COLO668 (cell line): ENCODE results near the gene CIP2A.

Experiments used
- DNase-seq: peaks from one replicate; lab custom pipeline; 2025; ENCODE audit not compliant: unreplicated experiment; lab: John Stamatoyannopoulos, UW

The CIP2A gene

GRCh38 chr3:108564564-108564963 is 24.7 kb downstream of the CIP2A start:
- no peak for DNase-seq

DNA sequence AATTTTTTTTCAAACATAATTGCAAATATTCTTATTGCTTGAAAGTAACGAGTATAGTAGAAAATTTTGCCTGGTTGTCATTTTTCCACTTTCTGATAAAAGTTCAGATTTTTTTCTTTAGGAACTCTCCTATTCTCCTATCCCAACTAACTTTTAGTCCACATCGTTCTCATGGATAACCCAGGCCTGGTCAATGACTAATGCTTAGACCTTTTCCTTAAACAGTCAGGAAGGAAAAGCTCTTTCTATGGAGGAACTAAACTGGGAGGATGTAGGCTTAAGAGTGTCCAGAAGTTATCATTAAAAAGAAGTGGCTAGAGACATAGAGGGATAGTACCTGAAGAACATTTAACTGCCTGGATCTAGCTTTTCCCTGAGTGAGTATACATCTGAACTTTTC is 26.7 kb downstream of the CIP2A start:
- no peak for DNase-seq

GRCh38 chr3:108555966-108556581 is 33.2 kb downstream of the CIP2A start:
- DNase-seq, result no peak

DNA sequence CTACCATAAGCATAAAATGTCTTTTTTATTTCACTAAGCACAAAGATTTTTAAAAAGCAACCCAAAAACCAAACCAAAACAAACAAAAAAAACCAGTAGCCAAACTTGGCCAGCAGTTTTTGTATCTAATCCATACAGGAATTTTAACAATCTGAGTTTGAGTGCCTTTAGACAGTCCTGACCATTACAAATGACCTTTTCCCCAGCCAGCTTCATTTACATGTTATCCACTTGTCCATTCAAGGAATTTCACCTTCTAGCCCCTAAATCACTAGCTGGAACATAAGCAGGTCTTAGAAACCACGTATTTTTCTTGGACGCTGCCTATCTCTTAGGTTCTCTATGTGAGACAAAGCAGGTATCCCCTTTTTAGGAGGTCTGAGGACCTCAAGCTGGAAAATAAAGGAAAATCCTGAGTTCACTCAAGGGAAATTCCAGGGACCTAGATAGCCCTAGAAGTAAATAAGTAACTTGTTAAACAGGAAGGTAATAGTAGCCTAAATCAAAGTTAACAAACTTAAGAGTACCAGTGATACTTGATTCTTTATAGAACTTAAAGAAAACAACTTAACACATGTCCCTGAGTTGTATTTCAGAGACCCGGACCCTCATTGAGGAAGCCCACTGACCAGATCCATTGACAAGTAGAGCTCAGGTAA is 34.2 kb downstream of the CIP2A start:
- DNase-seq, result no peak

DNA sequence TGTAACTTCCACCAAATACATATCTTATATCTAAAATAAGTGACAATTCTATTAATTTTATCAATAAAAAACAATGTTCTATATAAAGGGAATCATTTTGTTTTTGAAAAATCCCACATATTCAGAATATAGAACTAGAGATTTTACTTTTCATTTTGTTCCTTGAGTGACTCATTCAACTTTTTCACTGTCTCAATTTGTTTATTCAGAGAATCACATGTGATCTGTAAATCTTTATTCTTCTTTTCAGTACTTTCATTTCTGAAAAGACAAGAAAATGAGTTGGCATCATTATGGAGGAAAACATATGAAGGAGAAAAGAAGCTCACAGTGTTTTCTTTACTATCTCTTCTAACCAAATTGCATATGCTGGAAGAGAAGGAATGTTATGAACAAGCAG is 35.0 kb downstream of the CIP2A start:
- no peak for DNase-seq

DNA sequence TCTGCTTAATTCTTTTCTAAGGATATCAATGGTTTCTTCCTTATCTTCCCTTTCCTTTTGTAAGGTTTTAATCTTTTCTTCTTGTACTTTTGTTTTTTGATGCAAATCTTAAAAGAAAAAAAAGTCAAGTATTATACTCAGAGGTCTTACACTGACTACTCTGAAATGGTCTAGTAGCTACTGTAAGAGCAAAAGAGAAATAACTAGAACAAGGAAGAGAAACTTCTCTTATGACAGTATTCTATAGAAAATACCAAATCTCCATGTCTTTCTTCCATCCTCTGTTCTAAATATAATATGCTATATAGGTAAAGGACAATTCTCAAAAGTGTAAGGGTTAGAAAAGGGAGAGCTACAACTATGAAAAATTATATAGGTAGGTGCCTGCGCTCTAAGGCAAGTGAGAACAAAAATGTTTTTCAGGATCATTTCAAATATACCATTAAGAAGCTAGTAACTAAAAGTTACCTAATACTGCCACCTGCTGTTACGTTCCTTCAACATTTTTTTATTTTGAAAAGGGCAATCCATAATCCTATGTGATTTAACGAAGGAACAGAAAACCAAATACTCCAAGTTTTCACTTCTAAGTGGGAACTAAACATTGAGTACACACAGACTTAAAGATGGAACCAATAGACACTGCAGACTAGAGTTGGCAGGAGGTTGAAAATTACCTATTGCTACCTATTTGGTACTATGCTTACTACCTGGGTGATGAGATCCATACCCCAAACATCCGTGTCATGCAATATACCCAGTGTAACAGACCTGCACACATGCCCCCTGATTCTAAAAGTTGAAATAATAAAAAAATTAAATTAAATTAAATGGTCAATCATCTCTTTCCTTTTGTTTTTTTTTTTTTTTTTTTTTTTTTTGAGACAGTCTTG is 36.7 kb downstream of the CIP2A start:
- DNase-seq, result no peak

DNA sequence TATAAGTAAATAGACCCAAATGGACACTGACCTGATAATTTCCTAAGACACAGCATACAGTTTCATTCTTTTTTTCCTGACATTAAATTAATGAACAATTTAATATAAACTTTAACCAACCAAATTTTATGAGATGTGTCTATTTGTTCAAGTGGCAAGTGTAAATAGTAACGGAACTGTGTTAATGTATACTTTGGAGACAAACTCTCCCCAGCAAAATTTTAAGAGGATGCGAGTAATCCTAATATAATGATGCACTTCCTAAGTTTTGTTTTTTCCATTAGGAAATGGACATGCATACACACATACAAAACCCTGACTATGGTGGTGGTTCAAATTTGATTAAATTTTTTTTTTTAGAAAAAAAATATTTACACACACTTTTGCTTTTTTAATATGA is 40.4 kb downstream of the CIP2A start:
- DNase-seq, result no peak

GRCh38 chr3:108548304-108548703 is 40.9 kb downstream of the CIP2A start:
- DNase-seq, result no peak

GRCh38 chr3:108546692-108547091 is 42.5 kb downstream of the CIP2A start:
- DNase-seq, result no peak

- no peak for DNase-seq
These were observed 43.0 kb downstream of the CIP2A start for GRCh38 chr3:108546247-108546646.

DNA sequence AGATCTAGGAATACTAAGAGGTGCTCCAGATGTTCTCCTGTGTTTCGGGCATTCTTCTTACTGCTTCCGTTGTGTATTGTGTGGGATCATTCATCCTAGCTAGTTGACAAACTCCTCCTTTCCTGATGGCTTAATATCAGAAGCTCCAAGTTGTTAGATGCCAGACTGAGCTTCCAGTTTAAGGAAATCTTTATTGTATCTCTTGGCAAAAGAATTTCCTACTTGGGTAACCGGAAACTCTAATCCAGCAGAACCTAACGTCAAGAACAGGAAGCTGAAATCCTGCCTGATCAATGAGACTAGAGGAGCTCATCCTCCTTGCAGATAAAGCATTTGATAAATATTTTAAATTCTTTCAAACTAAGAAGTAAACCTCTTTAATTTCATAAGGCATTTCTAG is 51.2 kb downstream of the CIP2A start:
- DNase-seq, result no peak

- no peak for DNase-seq
These were observed 60.6 kb downstream of the CIP2A start for GRCh38 chr3:108528459-108529252.

- no peak for DNase-seq
These were observed 61.4 kb downstream of the CIP2A start for GRCh38 chr3:108527817-108528216.

DNA sequence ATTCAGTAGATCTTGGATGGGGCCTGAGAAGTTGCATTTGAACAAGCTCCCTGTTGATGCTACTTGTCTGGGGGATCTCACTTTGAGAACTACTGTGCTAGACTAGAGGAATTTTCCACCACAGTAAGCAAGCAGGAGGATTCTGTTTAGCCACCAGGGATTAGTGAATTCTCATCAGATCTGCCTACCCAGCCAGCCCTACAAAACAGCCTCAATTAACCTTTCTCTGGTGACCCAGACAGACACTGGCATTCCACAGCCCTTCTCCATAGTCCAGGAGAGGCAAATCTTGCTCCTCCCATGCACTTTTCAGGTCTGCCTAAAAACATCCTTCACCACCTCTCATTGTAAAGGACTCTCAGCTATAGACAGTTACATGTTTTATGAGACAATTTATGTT is 62.1 kb downstream of the CIP2A start:
- no peak for DNase-seq

DNA sequence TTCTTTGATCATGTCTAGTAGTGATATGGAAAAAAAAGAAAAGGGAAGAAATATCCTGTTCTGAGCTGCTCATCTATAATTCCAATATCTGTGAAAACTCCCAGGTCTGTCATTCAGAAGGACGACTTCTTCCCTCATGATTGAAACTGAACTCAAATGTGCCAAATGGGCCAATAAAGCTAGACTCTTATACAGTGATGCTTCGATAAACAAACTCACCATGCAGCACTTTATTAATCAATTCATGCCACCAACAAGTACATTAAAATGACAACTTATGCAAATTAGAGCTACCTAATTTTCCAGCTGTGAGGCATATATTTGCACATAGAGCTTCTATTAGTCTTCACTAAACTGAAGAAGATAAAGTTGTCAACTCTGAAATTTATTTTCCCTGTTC is 63.3 kb downstream of the CIP2A start:
- DNase-seq, result no peak

DNA sequence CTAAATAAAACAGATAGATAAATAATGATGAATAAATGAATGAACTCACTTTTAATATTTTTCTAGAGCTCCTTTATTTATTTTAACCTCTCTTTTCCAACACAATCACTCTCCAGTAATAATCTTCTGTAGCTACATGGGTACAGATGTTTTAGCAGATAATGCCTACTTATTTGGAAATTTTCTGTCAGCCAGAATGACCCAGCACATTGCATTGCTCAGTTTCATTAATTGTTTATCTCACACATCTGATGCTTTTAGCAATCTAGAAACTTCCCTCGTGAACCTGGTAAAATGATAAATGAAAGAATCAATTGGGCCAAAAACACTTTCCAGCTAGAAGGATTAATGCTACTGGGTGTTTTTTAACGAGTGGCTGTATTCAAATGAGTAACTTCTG is 64.0 kb downstream of the CIP2A start:
- DNase-seq, result no peak

DNA sequence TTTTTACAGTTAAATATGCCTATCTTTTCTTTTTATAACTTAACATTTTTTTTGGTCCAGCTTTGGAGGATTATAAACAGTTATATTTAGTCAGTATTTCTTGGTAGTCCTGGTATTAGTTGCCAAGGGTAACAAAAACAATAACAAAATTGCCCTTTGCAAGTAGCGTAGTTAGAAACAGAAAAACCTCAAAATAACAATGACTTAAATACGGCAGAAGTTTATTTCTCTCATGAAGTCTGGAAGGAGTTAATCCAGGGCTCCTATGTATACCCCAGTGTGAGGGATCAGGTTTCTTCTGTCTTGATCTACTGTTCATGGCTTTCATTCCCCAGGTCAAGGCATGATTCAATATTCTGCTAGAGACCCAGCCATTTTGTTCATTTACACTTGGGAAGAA is 64.7 kb downstream of the CIP2A start:
- no peak for DNase-seq

DNA sequence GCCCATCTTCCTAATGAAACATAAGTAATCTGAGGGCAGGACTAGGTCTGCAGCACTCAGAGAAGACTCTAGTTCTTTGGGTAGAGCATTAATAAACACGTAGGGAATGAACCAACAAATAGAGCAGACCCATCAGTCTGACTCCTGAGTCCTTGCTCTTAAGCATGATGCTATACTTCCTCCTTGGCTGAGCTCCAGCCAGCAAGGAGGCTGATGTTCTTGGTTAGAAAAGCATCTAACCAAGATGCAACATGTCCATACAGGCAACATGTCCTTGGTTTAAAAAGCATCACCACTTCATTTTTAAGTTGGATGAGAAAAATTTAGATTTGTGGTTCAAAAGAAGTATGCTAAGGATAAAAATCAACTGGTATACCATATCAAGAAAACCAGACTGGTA is 70.3 kb downstream of the CIP2A start:
- DNase-seq, result no peak

DNA sequence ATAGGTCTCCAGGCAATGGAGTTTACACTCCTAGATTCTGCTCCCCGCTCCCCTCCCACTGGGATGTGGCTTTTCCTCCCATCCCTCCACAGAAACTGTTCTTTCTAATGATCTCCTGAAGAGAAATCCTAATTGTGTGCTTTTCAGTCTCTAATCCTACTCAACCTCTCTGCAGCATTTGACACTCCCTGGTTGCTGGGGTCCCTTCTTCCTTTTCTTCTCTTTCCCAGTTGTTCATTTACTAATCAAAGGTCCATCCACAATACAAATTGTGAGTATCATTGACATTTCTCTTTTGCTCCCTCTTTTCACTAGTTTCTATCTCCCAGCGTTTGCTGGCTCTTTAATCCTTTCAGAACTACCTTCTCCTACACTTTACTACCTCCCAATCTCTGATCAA is 72.4 kb downstream of the CIP2A start:
- no peak for DNase-seq

- DNase-seq, result no peak
These were observed 75.3 kb downstream of the CIP2A start for GRCh38 chr3:108513961-108514360.

GRCh38 chr3:108512671-108513070 is 76.6 kb downstream of the CIP2A start:
- no peak for DNase-seq
